ENCODE results near the gene METTL15.

The METTL15 gene

DNA sequence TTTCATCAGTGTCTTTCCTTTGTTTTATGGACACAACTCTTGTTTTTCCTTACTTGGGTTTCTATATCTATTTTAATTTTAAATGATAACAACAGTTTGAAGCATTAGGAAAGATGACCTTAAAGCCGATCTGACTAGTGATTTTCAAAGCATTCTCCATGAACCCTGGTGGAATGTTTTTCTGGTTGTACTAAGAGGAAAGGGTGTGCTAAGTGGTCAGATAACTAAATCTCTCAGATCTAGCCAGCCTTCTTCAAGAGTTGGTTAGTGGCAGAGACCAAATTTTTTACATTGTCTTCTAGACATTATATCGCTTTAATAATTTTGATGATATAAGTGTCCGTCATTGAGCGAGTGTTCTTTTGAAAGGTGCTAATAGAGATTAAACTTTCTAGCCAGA, 134.4 kb downstream of the METTL15 start:
- no peak for TF ChIP-seq FOXP2 (optimal IDR thresholded peaks at IDR 0.05; ENCODE audit: borderline replicate concordance, extremely low read depth, extremely low read length, insufficient read depth)
- TF ChIP-seq TAF1 (IDR thresholded peaks at IDR 0.05; ENCODE audit: borderline replicate concordance, insufficient read depth, low read length), result no peak
- TF ChIP-seq, protein P1, sequence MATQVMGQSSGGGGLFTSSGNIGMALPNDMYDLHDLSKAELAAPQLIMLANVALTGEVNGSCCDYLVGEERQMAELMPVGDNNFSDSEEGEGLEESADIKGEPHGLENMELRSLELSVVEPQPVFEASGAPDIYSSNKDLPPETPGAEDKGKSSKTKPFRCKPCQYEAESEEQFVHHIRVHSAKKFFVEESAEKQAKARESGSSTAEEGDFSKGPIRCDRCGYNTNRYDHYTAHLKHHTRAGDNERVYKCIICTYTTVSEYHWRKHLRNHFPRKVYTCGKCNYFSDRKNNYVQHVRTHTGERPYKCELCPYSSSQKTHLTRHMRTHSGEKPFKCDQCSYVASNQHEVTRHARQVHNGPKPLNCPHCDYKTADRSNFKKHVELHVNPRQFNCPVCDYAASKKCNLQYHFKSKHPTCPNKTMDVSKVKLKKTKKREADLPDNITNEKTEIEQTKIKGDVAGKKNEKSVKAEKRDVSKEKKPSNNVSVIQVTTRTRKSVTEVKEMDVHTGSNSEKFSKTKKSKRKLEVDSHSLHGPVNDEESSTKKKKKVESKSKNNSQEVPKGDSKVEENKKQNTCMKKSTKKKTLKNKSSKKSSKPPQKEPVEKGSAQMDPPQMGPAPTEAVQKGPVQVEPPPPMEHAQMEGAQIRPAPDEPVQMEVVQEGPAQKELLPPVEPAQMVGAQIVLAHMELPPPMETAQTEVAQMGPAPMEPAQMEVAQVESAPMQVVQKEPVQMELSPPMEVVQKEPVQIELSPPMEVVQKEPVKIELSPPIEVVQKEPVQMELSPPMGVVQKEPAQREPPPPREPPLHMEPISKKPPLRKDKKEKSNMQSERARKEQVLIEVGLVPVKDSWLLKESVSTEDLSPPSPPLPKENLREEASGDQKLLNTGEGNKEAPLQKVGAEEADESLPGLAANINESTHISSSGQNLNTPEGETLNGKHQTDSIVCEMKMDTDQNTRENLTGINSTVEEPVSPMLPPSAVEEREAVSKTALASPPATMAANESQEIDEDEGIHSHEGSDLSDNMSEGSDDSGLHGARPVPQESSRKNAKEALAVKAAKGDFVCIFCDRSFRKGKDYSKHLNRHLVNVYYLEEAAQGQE (IDR thresholded peaks at IDR 0.05; ENCODE audit: insufficient read depth in 1 of 2, low read depth in 2 of 2, low read length in 2 of 2), result no peak
- TF ChIP-seq SIN3A (IDR thresholded peaks at IDR 0.05; ENCODE audit: borderline replicate concordance, insufficient read depth, low read length), result no peak
- TF ChIP-seq POLR2AphosphoS5 (IDR thresholded peaks at IDR 0.05; ENCODE audit: low read depth, low read length), result no peak

DNA sequence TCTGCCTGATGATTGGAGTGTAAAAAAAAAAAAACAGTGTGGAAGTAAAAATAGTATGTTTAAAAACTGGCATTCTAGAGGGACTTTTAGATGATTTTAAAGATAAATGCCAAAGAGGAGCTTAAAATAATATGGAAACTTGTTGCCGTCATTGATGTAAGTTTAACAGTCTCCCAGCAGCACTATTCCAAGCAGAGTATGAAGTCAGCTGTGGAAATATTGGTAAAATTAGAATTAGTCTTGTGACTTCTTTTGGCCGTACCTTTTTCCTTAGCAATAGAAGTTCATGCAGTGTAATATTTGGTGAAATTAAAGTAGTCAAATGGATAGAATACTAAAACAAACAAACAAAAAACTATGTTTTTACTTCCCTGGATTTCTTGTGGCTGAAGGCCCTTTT, 134.9 kb downstream of the METTL15 start:
- no peak for TF ChIP-seq TAF1 (IDR thresholded peaks at IDR 0.05; ENCODE audit: borderline replicate concordance, insufficient read depth, low read length)
- no peak for TF ChIP-seq FOXP2 (optimal IDR thresholded peaks at IDR 0.05; ENCODE audit: borderline replicate concordance, extremely low read depth, extremely low read length, insufficient read depth)
- TF ChIP-seq SIN3A (IDR thresholded peaks at IDR 0.05; ENCODE audit: borderline replicate concordance, insufficient read depth, low read length), result no peak
- TF ChIP-seq, protein P1 (IDR thresholded peaks at IDR 0.05; ENCODE audit: insufficient read depth in 1 of 2, low read depth in 2 of 2, low read length in 2 of 2), result no peak
- no peak for TF ChIP-seq POLR2AphosphoS5 (IDR thresholded peaks at IDR 0.05; ENCODE audit: low read depth, low read length)

DNA sequence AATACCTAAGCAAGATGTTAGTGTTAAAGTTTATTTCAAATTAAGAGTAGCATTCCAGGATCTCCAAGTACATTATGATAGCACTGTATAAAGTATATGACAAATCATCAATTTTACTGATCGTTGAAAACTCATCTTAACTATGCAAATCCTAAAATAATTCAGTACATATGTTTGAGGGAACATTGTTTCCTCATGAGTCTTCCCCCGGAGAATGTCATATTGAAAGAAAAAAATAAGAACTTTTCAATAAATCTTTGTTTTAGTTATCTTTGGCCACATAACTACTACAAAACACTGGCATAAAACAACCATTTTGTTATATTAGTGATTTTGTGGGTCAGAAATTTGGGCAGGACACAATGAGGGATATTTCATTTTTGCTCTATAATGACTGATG, 135.4 kb downstream of the METTL15 start:
- TF ChIP-seq TAF1 (IDR thresholded peaks at IDR 0.05; ENCODE audit: borderline replicate concordance, insufficient read depth, low read length) (no peak), SIN3A (IDR thresholded peaks at IDR 0.05; ENCODE audit: borderline replicate concordance, insufficient read depth, low read length) (no peak), POLR2AphosphoS5 (IDR thresholded peaks at IDR 0.05; ENCODE audit: low read depth, low read length) (no peak), FOXP2 (optimal IDR thresholded peaks at IDR 0.05; ENCODE audit: borderline replicate concordance, extremely low read depth, extremely low read length, insufficient read depth) (no peak)
- TF ChIP-seq, protein P1 (IDR thresholded peaks at IDR 0.05; ENCODE audit: insufficient read depth in 1 of 2, low read depth in 2 of 2, low read length in 2 of 2), result no peak

DNA sequence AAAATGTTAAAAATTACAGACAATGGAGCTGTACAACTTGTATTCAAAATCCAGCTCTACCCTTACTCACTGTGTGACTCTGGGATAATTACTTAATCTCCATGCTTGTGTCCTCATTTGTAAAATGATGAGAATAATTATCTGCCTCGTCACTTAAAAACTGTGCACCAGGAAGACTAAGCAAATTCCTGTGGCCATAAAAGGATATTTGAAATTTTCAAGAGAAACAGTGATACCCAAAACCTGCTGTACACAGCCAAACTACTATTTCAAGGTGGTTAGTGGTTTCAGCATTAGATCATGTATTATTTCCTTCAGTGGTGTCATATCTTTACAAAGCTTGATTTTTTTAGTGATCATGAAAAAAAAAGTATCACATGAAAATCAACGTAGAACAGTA, 136.9 kb downstream of the METTL15 start:
- TF ChIP-seq, protein P1 (IDR thresholded peaks at IDR 0.05; ENCODE audit: insufficient read depth in 1 of 2, low read depth in 2 of 2, low read length in 2 of 2), result no peak
- TF ChIP-seq FOXP2 (optimal IDR thresholded peaks at IDR 0.05; ENCODE audit: borderline replicate concordance, extremely low read depth, extremely low read length, insufficient read depth) (no peak), TAF1 (IDR thresholded peaks at IDR 0.05; ENCODE audit: borderline replicate concordance, insufficient read depth, low read length) (no peak)

DNA sequence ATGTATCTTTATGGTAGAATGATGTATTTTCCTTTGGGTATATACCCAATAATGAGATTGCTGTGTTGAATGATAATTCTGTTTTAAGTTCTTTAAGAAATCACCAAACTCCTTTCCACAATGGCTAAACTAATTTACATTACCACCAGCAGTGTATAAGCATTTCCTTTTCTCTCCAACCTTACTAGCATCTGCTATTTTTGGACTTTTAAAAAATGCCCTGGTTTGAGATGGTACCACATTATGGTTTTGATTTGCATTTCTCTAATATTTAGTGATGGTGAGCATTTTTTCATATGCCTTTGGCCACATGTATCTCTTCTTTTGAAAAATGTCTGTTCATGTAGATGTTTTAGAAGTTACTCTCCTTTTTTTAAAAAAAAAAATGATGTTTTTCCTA, 142.0 kb downstream of the METTL15 start:
- TF ChIP-seq SIN3A (IDR thresholded peaks at IDR 0.05; ENCODE audit: borderline replicate concordance, insufficient read depth, low read length), result no peak
- TF ChIP-seq, protein P1 (IDR thresholded peaks at IDR 0.05; ENCODE audit: insufficient read depth in 1 of 2, low read depth in 2 of 2, low read length in 2 of 2), result no peak
- TF ChIP-seq FOXP2 (optimal IDR thresholded peaks at IDR 0.05; ENCODE audit: borderline replicate concordance, extremely low read depth, extremely low read length, insufficient read depth), result no peak
- no peak for TF ChIP-seq TAF1 (IDR thresholded peaks at IDR 0.05; ENCODE audit: borderline replicate concordance, insufficient read depth, low read length)
- no peak for TF ChIP-seq POLR2AphosphoS5 (IDR thresholded peaks at IDR 0.05; ENCODE audit: low read depth, low read length)
